Lung (tissue), 12 donors: Measurements from ENCODE around the gene SLC10A7. TPM values are rescaled to one million over a fixed set of nuclear protein-coding genes. Genes with fewer than 3 reads are reported as not detected.

Source experiments
- ATAC-seq: fragments of 200-7000 bp; cut with Tn5 transposase; one replicate; pipeline ENCODE4 v1.9.1; 2020; ENCODE audit warnings: moderate number of reproducible peaks; ENCODE audit not compliant: insufficient read depth, low FRiP score
- DNase-seq, 3 donors: peaks; one replicate each; pipeline ENCODE4 v3.0.0-alpha.2; 2013 to 2017
- H3K27ac ChIP-seq, 2 donors: one replicate each; pipeline ENCODE4 v1.5.1; 2013; ENCODE audit warnings: mild to moderate bottlenecking in 2 of 2, moderate library complexity in 2 of 2, control low read depth in 1 of 2, inconsistent platforms in 1 of 2, low read depth in 1 of 2, low read length in 1 of 2
- H3K27me3 ChIP-seq, 3 donors: one replicate each; pipeline ENCODE4 v1.5.1; 2013; ENCODE audit warnings: low read length in 2 of 3; ENCODE audit not compliant: control insufficient read depth in 3 of 3, insufficient read depth in 3 of 3
- H3K36me3 ChIP-seq, 4 donors: one replicate each; pipeline ENCODE4 v1.5.1; 2013; ENCODE audit warnings: low read length in 4 of 4, mild to moderate bottlenecking in 1 of 4, moderate library complexity in 1 of 4; ENCODE audit not compliant: control insufficient read depth in 4 of 4, insufficient read depth in 4 of 4
- H3K4me1 ChIP-seq, 5 donors: one replicate each; pipeline ENCODE4 v1.5.1; 2013; ENCODE audit warnings: low read length in 5 of 5, mild to moderate bottlenecking in 2 of 5, moderate library complexity in 1 of 5; ENCODE audit not compliant: control insufficient read depth in 5 of 5, insufficient read depth in 5 of 5
- H3K4me3 ChIP-seq: one replicate; pipeline ENCODE4 v1.5.1; 2013; ENCODE audit warnings: mild to moderate bottlenecking, control low read depth, moderate library complexity
- H3K9ac ChIP-seq, 2 donors: one replicate each; pipeline ENCODE4 v1.5.1; 2013; ENCODE audit warnings: low read length in 2 of 2, control low read depth in 1 of 2; ENCODE audit not compliant: insufficient read depth in 1 of 2
- H3K9me3 ChIP-seq, 4 donors: one replicate each; pipeline ENCODE4 v1.5.1; 2013; ENCODE audit warnings: low read length in 3 of 4, mild to moderate bottlenecking in 1 of 4, moderate library complexity in 1 of 4; ENCODE audit not compliant: control insufficient read depth in 4 of 4, insufficient read depth in 3 of 4
- WGBS, 2 donors: extraction: QIAGEN DNeasy Blood & Tissue Kit; methylation state at CpG; one replicate each; pipeline ENCODE4 v1.1.7; 2013; 5-methylcytosine and 5-hydroxymethylcytosine counted together
- polyA plus RNA-seq, 2 donors: library from polyadenylated mRNA; stranded (reverse); fragments of 200-250 nt; gene quantifications; one replicate each; pipeline ENCODE4 v1.2.1, GENCODE V29; 2013
- total RNA-seq, 2 donors: library from RNA; depleted of rRNA in 1 of 2; stranded (reverse); fragments of >200 nt in 1 of 2; gene quantifications; one replicate each; pipeline ENCODE4 v1.2.1, GENCODE V29; 2014 to 2021
- TF ChIP-seq, protein P1 (sequence below): IDR thresholded peaks from 2 replicates; pipeline ENCODE4 v1.5.1; 2012; ENCODE audit warnings: mild to moderate bottlenecking; ENCODE audit errors: control extremely low read depth, extremely low read depth
- donor health status: control.
- donor health status: control.
- donor health status: Bipolar disorder and iron deficiency.
- donor health status: healthy.
- donor health status: DM: yes; HTN: yes; CAD: no.

Gene SLC10A7
- total and polyA plus RNA-seq, 4 donors, result 3.2 to 33.4 (median 13.3) TPM

DNA sequence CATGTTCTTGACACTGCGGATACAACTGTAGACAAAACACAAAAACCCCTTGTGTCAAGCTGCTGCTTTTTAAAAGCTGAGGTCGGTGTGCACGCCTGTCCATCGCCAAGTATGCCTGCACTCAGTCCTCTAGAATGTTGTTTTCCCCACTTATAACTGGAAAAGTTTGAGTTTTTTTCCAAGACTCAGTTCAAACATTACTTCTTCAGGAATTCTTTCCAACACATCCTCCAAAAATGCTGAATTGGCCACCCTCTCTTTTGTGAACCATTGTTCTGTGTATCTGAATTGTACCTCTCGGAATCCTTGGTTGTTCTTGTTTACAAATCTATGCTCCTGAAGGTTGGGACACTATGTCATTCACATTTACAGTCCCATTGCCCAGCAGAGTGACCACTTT is 212.8 kb downstream of the SLC10A7 start:
- H3K27me3 ChIP-seq, result no peaks in the 10 kb centered on the region
- no peak overlapping the region for H3K4me3 ChIP-seq
- ATAC-seq (no peak), DNase-seq (no peak)
- H3K9ac ChIP-seq, result no peak overlapping the region
- no peaks in the 10 kb centered on the region for H3K4me1 ChIP-seq
- no peak overlapping the region for H3K27ac ChIP-seq
- 75 to 85% methylated on average over 5 of the region's 5 CpGs for WGBS, 2 donors
- no peaks in the 10 kb centered on the region for H3K36me3 ChIP-seq
- no peaks in the 10 kb centered on the region for H3K9me3 ChIP-seq
- TF ChIP-seq, protein P1, sequence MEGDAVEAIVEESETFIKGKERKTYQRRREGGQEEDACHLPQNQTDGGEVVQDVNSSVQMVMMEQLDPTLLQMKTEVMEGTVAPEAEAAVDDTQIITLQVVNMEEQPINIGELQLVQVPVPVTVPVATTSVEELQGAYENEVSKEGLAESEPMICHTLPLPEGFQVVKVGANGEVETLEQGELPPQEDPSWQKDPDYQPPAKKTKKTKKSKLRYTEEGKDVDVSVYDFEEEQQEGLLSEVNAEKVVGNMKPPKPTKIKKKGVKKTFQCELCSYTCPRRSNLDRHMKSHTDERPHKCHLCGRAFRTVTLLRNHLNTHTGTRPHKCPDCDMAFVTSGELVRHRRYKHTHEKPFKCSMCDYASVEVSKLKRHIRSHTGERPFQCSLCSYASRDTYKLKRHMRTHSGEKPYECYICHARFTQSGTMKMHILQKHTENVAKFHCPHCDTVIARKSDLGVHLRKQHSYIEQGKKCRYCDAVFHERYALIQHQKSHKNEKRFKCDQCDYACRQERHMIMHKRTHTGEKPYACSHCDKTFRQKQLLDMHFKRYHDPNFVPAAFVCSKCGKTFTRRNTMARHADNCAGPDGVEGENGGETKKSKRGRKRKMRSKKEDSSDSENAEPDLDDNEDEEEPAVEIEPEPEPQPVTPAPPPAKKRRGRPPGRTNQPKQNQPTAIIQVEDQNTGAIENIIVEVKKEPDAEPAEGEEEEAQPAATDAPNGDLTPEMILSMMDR, result no peak

DNA sequence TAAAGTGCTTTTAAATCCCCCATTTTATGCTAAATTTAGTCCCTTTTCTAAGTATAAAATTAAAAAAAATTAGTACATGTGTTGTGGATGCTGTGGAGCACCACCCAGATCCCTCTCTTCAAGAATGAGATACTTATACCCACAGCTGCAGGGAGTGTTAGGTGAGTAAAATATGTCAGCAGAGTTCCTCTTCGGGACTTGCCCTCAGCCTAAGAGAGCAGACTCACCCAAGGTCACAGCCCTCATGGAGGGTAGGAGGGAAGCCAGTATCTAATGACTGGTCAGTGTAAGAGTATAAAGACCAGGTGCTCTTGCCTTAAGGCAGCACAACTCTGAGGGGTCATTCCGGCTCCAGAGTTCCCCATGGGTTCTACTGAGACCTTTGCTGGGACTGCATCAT is 218.9 kb downstream of the SLC10A7 start:
- Histone ChIP-seq H3K27ac (no peak overlapping the region), H3K9me3 (no peaks in the 10 kb centered on the region), H3K9ac (no peak overlapping the region), H3K36me3 (peaks cover 0 to 1% (median 0%) of the 10 kb centered on the region in 4 donors), H3K4me1 (peaks cover 0 to 1% (median 0%) of the 10 kb centered on the region in 5 donors), H3K4me3 (no peak overlapping the region), H3K27me3 (no peaks in the 10 kb centered on the region)
- DNase-seq, result no peak
- 96 to 98% methylated on average over 2 of the region's 2 CpGs for WGBS, 2 donors
- ATAC-seq, result no peak
- TF ChIP-seq, protein P1, result no peak

DNA sequence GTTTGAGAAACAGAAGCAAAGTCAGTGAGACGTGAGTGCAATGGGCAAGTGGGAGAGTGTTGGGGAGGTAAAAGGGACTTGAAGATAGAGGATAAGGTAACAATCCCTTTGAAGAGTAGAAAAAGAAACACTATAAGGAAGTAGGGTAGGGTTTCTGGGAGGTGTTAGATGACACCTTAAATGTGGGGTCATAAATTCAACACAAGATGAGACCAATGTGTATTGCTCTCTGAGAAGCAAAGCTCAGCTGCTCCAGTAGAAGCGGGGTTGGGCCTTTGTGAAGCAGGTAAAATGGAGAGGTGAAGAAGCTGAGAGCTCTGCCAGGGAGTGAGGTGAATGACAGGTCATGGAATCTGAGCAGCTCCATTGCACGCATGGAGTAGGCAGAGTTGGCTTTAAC is 222.1 kb downstream of the SLC10A7 start:
- no peak overlapping the region for H3K4me3 ChIP-seq
- H3K36me3 ChIP-seq, result peaks cover 0 to 1% (median 0%) of the 10 kb centered on the region in 4 donors
- WGBS, 2 donors, result 97 to 99% methylated on average over 3 of the region's 3 CpGs
- ATAC-seq (no peak), DNase-seq (no peak)
- H3K4me1 ChIP-seq, result peaks cover 0 to 1% (median 0%) of the 10 kb centered on the region in 5 donors
- H3K27me3 ChIP-seq, result no peaks in the 10 kb centered on the region
- TF ChIP-seq, protein P1, result no peak
- no peak overlapping the region for H3K27ac ChIP-seq
- H3K9ac ChIP-seq, result no peak overlapping the region
- H3K9me3 ChIP-seq, result no peaks in the 10 kb centered on the region

DNA sequence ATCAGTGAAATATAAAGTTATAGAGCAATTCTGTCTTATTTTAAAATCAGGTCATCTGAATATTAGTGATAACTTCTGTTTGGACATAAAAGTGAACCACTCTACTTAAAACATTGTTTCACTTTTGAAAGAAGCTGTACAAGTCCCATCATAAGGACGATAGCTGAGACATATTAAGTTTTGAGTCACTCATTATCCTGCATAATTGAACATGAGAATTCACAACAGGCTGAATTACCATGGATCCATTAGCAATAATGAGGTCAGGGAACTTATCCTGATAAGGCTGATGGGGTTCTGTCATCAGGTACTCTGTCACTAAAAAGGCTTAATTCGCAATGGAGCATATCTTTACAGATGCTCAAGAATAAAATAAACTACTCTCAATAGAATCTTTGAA is 227.0 kb downstream of the SLC10A7 start:
- Histone ChIP-seq H3K9ac (no peak overlapping the region), H3K36me3 (no peaks in the 10 kb centered on the region), H3K27me3 (no peaks in the 10 kb centered on the region), H3K4me3 (no peak overlapping the region), H3K4me1 (no peaks in the 10 kb centered on the region), H3K27ac (no peak overlapping the region), H3K9me3 (no peaks in the 10 kb centered on the region)
- 91 to 95% methylated on average over 2 of the region's 2 CpGs for WGBS, 2 donors
- TF ChIP-seq, protein P1, result no peak
- no peak for DNase-seq
- no peak for ATAC-seq
